Neural cell (in vitro differentiated cells): Measurements from ENCODE around the gene CDC42BPB. TPM values are rescaled to one million over a fixed set of nuclear protein-coding genes. Genes with fewer than 3 reads are reported as not detected.

Experiments
- H2AFZ ChIP-seq: fragments of 200-600, 300-800 bp; sonication (generic), shearing (Covaris generic); 2 replicates; pipeline ENCODE4 v1.6.0; 2014; ENCODE audit warnings: low read depth, mild to moderate bottlenecking, antibody characterized with exemption, low read length, moderate library complexity
- H3F3A ChIP-seq: fragments of 200-600 bp; shearing (Covaris generic); 2 replicates; pipeline ENCODE4 v1.6.1; 2016; ENCODE audit warnings: mild to moderate bottlenecking, moderate library complexity, mixed read lengths, antibody characterized with exemption, low read length; ENCODE audit not compliant: insufficient read depth, poor library complexity, severe bottlenecking
- H3K27ac ChIP-seq: fragments of 200-600, 300-800 bp; sonication (generic), shearing (Covaris generic); 2 replicates; pipeline ENCODE4 v1.5.1; 2014; ENCODE audit warnings: mild to moderate bottlenecking, low read length, moderate library complexity
- H3K27me3 ChIP-seq: fragments of 300-800, 200-600 bp; sonication (generic), shearing (Covaris generic); 2 replicates; pipeline ENCODE4 v1.6.0; 2014; ENCODE audit warnings: mild to moderate bottlenecking, low read depth, low read length, moderate library complexity; ENCODE audit not compliant: insufficient read depth
- H3K36me3 ChIP-seq: fragments of 300-800, 200-600 bp; sonication (generic), shearing (Covaris generic); 2 replicates; pipeline ENCODE4 v1.5.1; 2014; ENCODE audit warnings: mild to moderate bottlenecking, antibody characterized with exemption, low read length, moderate library complexity; ENCODE audit not compliant: insufficient read depth
- H3K4me2 ChIP-seq: fragments of 300-800, 200-600 bp; sonication (generic), shearing (Covaris generic); 2 replicates; pipeline ENCODE4 v1.6.0; 2014; ENCODE audit warnings: mild to moderate bottlenecking, low read length
- H3K4me3 ChIP-seq: fragments of 300-800, 200-600 bp; sonication (generic), shearing (Covaris generic); 2 replicates; pipeline ENCODE4 v1.5.1; 2014; ENCODE audit warnings: mild to moderate bottlenecking, low read length, moderate library complexity
- H3K79me2 ChIP-seq: fragments of 200-600 bp; shearing (Covaris generic); replicated peaks from 2 replicates; pipeline ENCODE4 v1.6.0; 2014; ENCODE audit warnings: mild to moderate bottlenecking, low read length, moderate library complexity; ENCODE audit not compliant: insufficient read depth
- H3K9ac ChIP-seq: fragments of 300-800, 200-600 bp; sonication (generic), shearing (Covaris generic); 2 replicates; pipeline ENCODE4 v1.6.1; 2016; ENCODE audit warnings: mild to moderate bottlenecking, low read length, mixed read lengths
- H3K9me2 ChIP-seq: fragments of 200-600 bp; shearing (Covaris generic); 2 replicates; pipeline ENCODE4 v1.6.1; 2016; ENCODE audit warnings: mild to moderate bottlenecking, low read length, mixed read lengths; ENCODE audit not compliant: insufficient read depth
- H3K9me3 ChIP-seq: fragments of 200-600, 300-800 bp; sonication (generic), shearing (Covaris generic); 2 replicates; pipeline ENCODE4 v1.6.1; 2016; ENCODE audit warnings: mild to moderate bottlenecking, mixed run types, low read length, moderate library complexity, mixed read lengths
- H4K20me1 ChIP-seq: fragments of 200-600 bp; shearing (Covaris generic); 2 replicates; pipeline ENCODE4 v1.6.1; 2016; ENCODE audit warnings: mild to moderate bottlenecking, mixed run types; ENCODE audit not compliant: insufficient read depth
- EP300 ChIP-seq: fragments of 450-650 bp; conservative IDR thresholded peaks from 2 replicates; pipeline ENCODE4 v1.6.1; 2014; ENCODE audit warnings: antibody characterized with exemption, mild to moderate bottlenecking, moderate library complexity; ENCODE audit not compliant: poor library complexity, severe bottlenecking
- EZH2 ChIP-seq: fragments of 200-600, 300-800 bp; shearing (Covaris generic), sonication (generic); IDR thresholded peaks from 2 replicates; pipeline ENCODE4 v1.6.1; 2014; ENCODE audit warnings: antibody characterized with exemption, low read length, borderline replicate concordance, mild to moderate bottlenecking; ENCODE audit not compliant: insufficient read depth, poor library complexity, severe bottlenecking
- MXI1 ChIP-seq: fragments of 450-650 bp; conservative IDR thresholded peaks from 2 replicates; pipeline ENCODE4 v1.6.1; 2014; ENCODE audit warnings: antibody characterized with exemption, mild to moderate bottlenecking; ENCODE audit not compliant: poor library complexity, severe bottlenecking
- POLR2AphosphoS5 ChIP-seq: IDR thresholded peaks from 2 replicates; pipeline ENCODE4 v1.6.1; 2012
- RAD21 ChIP-seq: fragments of 450-650 bp; conservative IDR thresholded peaks from 2 replicates; pipeline ENCODE4 v1.6.1; 2014; ENCODE audit warnings: antibody characterized with exemption, mild to moderate bottlenecking, moderate library complexity
- SMC3 ChIP-seq: fragments of 450-650 bp; conservative IDR thresholded peaks from 2 replicates; pipeline ENCODE4 v1.6.1; 2014; ENCODE audit warnings: antibody characterized with exemption, mild to moderate bottlenecking, moderate library complexity; ENCODE audit not compliant: poor library complexity
- TAF1 ChIP-seq: IDR thresholded peaks from 2 replicates; pipeline ENCODE4 v1.6.1; 2012; ENCODE audit warnings: low read depth
- polyA plus RNA-seq: library from polyadenylated mRNA; depleted of rRNA; stranded (reverse); fragments of >200 nt; gene quantifications from 2 replicates; pipeline ENCODE4 v1.2.3, GENCODE V29; 2014
- TF ChIP-seq, protein P1 (sequence below): fragments of 450-650 bp; IDR thresholded peaks from 2 replicates; pipeline ENCODE4 v1.5.1; 2014; ENCODE audit warnings: antibody characterized with exemption, mild to moderate bottlenecking, moderate library complexity; ENCODE audit not compliant: poor library complexity, severe bottlenecking
- TF ChIP-seq, protein P2 (sequence below): IDR thresholded peaks from 2 replicates; pipeline ENCODE4 v1.6.1; 2012; ENCODE audit warnings: borderline replicate concordance

CDC42BPB gene
- polyA plus RNA-seq, 1 donor from 2014 or later, result 43.8 TPM

DNA sequence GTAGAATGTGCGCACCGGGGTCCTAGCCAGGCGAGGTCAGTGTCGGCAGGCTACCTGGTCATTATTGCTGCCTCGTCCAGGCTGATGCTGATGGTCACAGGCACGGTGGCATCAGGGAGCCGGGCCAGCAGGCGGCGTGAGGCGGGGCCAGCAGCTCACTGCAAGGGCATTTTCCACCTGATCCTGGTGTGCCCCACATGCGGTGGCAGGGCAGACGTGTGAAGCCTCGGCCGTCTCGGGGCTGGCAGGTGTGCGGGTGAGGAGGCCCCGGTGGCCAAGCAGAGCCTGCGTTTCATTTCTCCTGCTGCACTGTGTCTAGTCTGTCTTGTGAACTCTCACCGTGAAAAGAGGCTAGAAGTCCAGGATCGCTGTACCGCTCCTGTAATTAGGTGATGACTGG is 146.9 kb downstream of the CDC42BPB start:
- Histone ChIP-seq H3K9me2 (no peaks in the 10 kb centered on the region), H3F3A (no peaks in the 10 kb centered on the region), H2AFZ (no peak overlapping the region), H4K20me1 (no peaks in the 10 kb centered on the region), H3K9ac (no peak overlapping the region), H3K36me3 (peaks cover 2% of the 10 kb centered on the region), H3K4me2 (no peak overlapping the region), H3K4me3 (no peak overlapping the region), H3K9me3 (no peaks in the 10 kb centered on the region), H3K27ac (no peak overlapping the region), H3K27me3 (no peaks in the 10 kb centered on the region), H3K79me2 (no peaks in the 10 kb centered on the region)
- TF ChIP-seq POLR2AphosphoS5, result no peak
- no peak for TF ChIP-seq EZH2
- TF ChIP-seq, protein P1, sequence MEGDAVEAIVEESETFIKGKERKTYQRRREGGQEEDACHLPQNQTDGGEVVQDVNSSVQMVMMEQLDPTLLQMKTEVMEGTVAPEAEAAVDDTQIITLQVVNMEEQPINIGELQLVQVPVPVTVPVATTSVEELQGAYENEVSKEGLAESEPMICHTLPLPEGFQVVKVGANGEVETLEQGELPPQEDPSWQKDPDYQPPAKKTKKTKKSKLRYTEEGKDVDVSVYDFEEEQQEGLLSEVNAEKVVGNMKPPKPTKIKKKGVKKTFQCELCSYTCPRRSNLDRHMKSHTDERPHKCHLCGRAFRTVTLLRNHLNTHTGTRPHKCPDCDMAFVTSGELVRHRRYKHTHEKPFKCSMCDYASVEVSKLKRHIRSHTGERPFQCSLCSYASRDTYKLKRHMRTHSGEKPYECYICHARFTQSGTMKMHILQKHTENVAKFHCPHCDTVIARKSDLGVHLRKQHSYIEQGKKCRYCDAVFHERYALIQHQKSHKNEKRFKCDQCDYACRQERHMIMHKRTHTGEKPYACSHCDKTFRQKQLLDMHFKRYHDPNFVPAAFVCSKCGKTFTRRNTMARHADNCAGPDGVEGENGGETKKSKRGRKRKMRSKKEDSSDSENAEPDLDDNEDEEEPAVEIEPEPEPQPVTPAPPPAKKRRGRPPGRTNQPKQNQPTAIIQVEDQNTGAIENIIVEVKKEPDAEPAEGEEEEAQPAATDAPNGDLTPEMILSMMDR, result no peak
- TF ChIP-seq SMC3, result no peak
- no peak for TF ChIP-seq MXI1
- TF ChIP-seq, protein P2, sequence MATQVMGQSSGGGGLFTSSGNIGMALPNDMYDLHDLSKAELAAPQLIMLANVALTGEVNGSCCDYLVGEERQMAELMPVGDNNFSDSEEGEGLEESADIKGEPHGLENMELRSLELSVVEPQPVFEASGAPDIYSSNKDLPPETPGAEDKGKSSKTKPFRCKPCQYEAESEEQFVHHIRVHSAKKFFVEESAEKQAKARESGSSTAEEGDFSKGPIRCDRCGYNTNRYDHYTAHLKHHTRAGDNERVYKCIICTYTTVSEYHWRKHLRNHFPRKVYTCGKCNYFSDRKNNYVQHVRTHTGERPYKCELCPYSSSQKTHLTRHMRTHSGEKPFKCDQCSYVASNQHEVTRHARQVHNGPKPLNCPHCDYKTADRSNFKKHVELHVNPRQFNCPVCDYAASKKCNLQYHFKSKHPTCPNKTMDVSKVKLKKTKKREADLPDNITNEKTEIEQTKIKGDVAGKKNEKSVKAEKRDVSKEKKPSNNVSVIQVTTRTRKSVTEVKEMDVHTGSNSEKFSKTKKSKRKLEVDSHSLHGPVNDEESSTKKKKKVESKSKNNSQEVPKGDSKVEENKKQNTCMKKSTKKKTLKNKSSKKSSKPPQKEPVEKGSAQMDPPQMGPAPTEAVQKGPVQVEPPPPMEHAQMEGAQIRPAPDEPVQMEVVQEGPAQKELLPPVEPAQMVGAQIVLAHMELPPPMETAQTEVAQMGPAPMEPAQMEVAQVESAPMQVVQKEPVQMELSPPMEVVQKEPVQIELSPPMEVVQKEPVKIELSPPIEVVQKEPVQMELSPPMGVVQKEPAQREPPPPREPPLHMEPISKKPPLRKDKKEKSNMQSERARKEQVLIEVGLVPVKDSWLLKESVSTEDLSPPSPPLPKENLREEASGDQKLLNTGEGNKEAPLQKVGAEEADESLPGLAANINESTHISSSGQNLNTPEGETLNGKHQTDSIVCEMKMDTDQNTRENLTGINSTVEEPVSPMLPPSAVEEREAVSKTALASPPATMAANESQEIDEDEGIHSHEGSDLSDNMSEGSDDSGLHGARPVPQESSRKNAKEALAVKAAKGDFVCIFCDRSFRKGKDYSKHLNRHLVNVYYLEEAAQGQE, result no peak
- TF ChIP-seq TAF1, result no peak
- TF ChIP-seq RAD21, result no peak
- no peak for TF ChIP-seq EP300

DNA sequence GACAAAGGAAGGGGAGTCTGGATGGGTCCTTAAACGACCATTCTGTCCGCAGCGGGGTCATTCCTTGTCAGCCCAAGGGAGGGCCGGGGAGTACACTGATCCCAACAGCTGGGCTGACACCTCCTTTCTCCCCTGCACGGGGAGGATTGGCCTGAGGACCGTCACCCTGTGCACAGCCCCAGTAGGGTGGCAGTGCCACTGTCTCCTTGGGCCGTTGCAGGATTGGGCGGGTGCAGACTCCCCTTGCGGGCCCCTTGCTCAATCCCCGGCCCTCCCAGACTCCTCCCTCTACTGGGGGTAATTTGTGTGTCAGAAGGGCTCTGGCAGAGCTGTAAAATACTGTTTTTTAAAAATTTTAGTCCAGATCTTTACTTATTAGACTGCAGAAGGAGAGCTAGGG is 147.4 kb downstream of the CDC42BPB start:
- no peaks in the 10 kb centered on the region for H3F3A ChIP-seq
- H3K9me3 ChIP-seq, result no peaks in the 10 kb centered on the region
- H3K27ac ChIP-seq, result no peak overlapping the region
- H3K9me2 ChIP-seq, result no peaks in the 10 kb centered on the region
- H2AFZ ChIP-seq, result no peak overlapping the region
- TF ChIP-seq TAF1 (no peak), RAD21 (no peak), EP300 (no peak), SMC3 (no peak), POLR2AphosphoS5 (no peak), MXI1 (no peak), EZH2 (no peak)
- TF ChIP-seq, protein P2, result no peak
- TF ChIP-seq, protein P1, result no peak
- no peaks in the 10 kb centered on the region for H3K27me3 ChIP-seq
- H3K4me3 ChIP-seq, result no peak overlapping the region
- no peak overlapping the region for H3K4me2 ChIP-seq
- peaks cover 7% of the 10 kb centered on the region for H3K36me3 ChIP-seq
- no peaks in the 10 kb centered on the region for H4K20me1 ChIP-seq
- no peaks in the 10 kb centered on the region for H3K79me2 ChIP-seq
- no peak overlapping the region for H3K9ac ChIP-seq
